ENCODE measurements around the gene KRT80.

KRT80 gene

DNA sequence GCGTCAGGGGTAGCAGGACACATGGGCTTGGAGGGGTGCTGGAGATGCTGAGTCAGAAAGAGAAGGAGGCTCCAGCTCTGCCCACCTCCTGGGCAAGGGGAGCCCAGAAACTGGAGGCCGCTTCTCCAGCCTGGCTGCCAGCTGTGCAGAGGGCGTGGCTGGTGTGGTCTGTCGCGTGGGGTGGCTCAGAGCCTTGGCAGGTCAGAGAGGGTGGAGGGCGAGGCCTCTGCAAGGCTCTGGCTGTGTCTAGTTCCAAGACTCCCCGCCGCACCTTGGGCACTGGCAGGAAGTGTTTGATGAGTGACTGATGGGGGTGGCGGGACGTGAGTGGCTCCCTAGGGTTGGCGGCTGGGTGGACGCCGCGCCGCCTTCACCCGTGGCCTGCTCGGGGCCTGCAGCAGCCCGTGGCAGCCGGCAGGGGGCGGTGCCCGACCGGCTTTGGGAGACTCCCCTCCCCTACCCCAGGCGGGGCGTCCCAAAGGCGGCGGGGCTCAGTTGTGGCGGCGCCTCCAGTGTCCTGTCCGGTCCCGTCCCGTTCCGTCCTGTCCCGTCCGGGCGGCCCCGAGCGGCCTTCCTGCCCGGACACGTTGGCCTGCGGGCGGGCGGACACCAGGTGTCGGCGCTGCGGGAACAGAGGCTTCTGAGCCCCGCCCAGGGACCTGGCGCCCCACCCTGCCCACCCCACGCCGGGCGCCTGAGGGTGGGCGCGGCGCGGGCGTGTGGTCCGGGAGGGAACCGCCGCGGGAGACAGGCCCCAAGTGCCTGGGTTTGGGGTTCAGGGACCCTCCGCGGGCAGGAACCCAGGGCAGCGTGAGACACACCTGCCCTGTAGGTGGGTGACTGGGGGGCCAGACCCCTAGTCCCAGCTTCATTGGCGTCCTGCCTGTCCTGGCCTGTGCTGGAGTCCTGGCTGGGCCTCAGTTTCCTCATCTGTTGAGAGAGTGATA, 39.7 kb downstream of the KRT80 start:
- H3K4me3 ChIP-seq (ENCODE audit: low read length): peak overlapping the region; percentile 60
- H3K4me2 ChIP-seq (ENCODE audit: low read length): peak overlapping the region; percentile 74
- H3K4me1 ChIP-seq (ENCODE audit: control insufficient read depth, insufficient read depth, low read length): peaks cover 58% of the 10 kb centered on the region
- H3K9me3 ChIP-seq (replicated peaks; ENCODE audit: low read length): no peaks in the 10 kb centered on the region
- no peaks in the 10 kb centered on the region for H3K27me3 ChIP-seq (ENCODE audit: control insufficient read depth, insufficient read depth, low read length)
- peak overlapping the region; percentile 78 for H3K9ac ChIP-seq (ENCODE audit: low read depth, low read length)
- no peaks in the 10 kb centered on the region for H3K36me3 ChIP-seq (ENCODE audit: insufficient read depth, low read length)

DNA sequence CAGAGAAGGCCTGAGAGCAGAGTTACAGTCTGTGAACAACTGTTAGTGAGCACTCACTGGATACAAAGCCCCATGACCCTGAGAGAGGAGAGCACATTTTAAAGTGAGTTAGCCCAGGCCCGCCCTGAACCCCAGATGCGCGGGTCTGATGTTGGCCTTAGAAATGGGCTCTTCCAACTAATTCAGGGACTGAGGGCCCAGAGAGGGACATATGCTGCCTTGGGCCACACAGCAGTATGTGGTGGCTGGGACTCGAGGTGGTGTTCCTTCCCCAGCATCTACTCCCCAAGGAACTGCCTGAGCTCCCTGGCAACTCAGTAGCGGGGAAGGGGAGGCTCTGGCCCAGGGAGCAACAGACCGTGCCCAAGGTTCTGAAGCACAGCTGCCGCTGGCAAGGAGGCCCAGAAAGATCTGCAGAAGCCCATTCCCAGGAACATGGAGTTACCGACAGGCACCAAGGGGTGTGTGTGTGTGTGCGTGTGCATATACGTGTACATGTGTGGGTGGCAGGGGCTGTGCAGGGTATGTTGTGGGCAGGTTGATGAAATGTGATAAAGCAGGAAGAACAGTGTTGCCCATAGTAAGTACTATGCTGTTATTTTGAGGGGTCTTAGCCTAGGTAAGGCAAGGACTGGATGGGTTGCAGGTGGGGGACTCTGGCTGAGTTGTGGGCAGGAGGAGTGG, 40.5 kb downstream of the KRT80 start:
- Histone ChIP-seq H3K9me3 (replicated peaks; ENCODE audit: low read length) (no peaks in the 10 kb centered on the region), H3K4me1 (ENCODE audit: control insufficient read depth, insufficient read depth, low read length) (peaks cover 63% of the 10 kb centered on the region), H3K36me3 (ENCODE audit: insufficient read depth, low read length) (no peaks in the 10 kb centered on the region), H3K27me3 (ENCODE audit: control insufficient read depth, insufficient read depth, low read length) (no peaks in the 10 kb centered on the region), H3K9ac (ENCODE audit: low read depth, low read length) (peak overlapping the region; percentile 78), H3K4me3 (ENCODE audit: low read length) (no peak overlapping the region), H3K4me2 (ENCODE audit: low read length) (no peak overlapping the region)

DNA sequence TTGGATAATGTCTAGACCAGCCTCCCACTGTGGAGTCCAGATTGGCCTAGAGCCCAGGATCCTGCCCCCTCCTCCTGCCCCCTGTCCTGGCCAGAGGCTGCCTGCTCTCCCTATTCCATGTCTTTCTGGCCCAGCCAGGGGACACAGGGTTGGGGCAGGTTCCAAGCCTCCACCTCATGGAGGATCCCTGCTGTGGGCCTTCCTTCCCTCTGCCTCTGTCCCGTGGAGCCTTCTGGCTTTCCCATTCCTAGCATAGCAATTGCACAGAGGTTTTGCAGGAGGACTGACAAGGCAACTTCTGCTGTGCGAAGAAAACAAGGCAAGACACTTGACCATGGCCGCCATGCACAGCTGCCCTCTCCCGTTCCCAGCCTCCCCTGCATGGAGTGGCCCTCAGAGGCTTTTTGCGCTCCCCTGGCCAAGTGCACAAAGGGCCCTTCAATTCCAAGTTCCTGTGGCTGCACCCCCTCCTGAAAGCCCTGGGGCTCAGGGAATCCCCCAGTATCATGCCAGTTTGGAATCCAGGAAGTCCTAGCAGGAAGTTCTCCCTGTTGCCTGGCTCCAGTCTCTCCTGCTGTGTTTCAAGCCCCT, 42.1 kb downstream of the KRT80 start:
- no peaks in the 10 kb centered on the region for H3K9me3 ChIP-seq (replicated peaks; ENCODE audit: low read length)
- H3K9ac ChIP-seq (ENCODE audit: low read depth, low read length): peak overlapping the region; percentile 81
- H3K27me3 ChIP-seq (ENCODE audit: control insufficient read depth, insufficient read depth, low read length): no peaks in the 10 kb centered on the region
- H3K4me3 ChIP-seq (ENCODE audit: low read length): no peak overlapping the region
- peaks cover 77% of the 10 kb centered on the region for H3K4me1 ChIP-seq (ENCODE audit: control insufficient read depth, insufficient read depth, low read length)
- no peaks in the 10 kb centered on the region for H3K36me3 ChIP-seq (ENCODE audit: insufficient read depth, low read length)
- H3K4me2 ChIP-seq (ENCODE audit: low read length): no peak overlapping the region

DNA sequence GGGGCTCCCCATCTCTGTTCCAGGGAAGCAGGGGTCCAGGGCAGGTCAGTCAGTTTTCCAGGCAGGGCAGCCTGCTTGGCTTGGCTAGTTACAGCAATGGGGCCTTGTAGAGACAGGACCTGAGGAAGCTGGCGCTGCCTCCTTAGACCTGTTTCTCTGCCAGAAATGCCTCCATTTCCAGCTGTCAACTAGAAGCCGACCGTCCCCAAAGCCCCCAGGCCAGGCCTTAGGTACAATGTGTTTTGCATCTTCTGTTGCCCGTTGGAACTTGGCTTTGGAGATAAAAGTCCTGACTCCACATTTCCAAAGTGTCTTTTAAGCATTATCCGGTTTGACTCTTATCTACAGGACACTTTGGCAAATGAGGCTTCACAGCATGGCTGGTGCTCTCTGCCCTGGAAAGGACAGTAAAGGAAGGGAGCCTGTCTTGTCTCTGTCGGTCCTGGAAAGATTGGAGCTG, 42.6 kb downstream of the KRT80 start:
- Histone ChIP-seq H3K9ac (ENCODE audit: low read depth, low read length) (peak overlapping the region; percentile 81), H3K4me2 (ENCODE audit: low read length) (no peak overlapping the region), H3K36me3 (ENCODE audit: insufficient read depth, low read length) (no peaks in the 10 kb centered on the region), H3K4me3 (ENCODE audit: low read length) (no peak overlapping the region), H3K27me3 (ENCODE audit: control insufficient read depth, insufficient read depth, low read length) (no peaks in the 10 kb centered on the region), H3K9me3 (replicated peaks; ENCODE audit: low read length) (no peaks in the 10 kb centered on the region), H3K4me1 (ENCODE audit: control insufficient read depth, insufficient read depth, low read length) (peaks cover 82% of the 10 kb centered on the region)

DNA sequence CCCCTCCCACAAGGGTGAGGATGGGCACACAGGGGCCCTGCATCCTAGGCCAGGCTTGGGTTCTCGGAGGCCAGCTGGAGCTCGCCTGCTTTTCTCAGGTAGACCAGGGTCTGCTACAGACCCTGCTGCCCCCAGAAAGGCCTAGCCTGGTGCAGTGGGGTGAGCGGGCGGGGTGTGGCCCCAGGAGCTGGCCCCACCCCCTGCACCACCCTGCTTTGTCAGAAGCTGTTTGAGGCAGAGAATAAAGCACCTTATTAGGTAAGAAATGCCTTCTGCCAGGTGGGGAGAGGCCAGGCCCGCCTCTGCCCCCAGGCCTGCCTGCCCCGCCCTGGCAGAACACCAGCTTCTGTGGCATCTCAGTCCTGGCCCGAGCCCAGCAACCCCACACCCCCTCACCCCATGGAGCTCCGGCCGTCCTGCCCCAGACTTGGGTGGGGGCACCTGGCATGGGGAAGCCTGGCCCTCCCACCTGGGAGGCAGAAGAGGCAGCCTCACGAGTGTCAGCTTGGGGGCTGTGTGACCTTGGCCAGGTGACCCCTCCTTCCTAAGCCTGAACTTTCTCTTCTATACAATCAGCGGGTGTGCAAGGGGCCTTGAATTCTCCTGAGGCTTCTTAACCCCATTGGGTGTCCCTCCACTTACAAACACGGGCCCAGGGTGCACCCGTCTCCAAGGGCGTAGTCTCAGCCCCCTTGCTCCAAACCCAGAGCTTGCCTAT, 43.2 kb downstream of the KRT80 start:
- no peak overlapping the region for H3K4me2 ChIP-seq (ENCODE audit: low read length)
- H3K36me3 ChIP-seq (ENCODE audit: insufficient read depth, low read length): no peaks in the 10 kb centered on the region
- peak overlapping the region; percentile 81 for H3K9ac ChIP-seq (ENCODE audit: low read depth, low read length)
- no peak overlapping the region for H3K4me3 ChIP-seq (ENCODE audit: low read length)
- no peaks in the 10 kb centered on the region for H3K9me3 ChIP-seq (replicated peaks; ENCODE audit: low read length)
- no peaks in the 10 kb centered on the region for H3K27me3 ChIP-seq (ENCODE audit: control insufficient read depth, insufficient read depth, low read length)
- peaks cover 88% of the 10 kb centered on the region for H3K4me1 ChIP-seq (ENCODE audit: control insufficient read depth, insufficient read depth, low read length)

DNA sequence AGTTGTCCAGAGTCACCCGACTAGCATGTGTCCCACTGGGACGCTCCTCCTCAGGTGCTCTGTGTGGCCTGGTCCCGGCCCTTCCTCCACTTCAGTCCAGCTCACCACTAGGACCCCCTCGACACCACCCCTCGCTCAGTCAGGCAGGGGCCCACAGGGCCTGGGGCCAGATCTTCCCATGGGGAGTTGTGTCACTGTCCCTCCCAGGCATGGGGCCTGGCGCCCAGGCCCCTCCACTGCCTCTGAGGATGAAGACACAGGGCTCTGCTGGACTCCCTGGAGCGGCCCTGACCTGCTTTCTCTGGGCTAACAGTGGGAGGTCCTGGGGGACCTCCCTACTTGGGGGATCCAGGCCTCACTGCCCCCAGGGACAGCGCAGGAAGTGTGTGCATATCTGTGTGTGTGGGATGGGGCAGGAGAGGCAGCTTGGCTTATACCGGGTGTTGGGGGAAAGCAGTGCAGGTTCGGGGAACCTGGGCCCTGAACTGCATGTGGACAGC, 43.8 kb downstream of the KRT80 start:
- H3K9me3 ChIP-seq (replicated peaks; ENCODE audit: low read length): no peaks in the 10 kb centered on the region
- H3K27me3 ChIP-seq (ENCODE audit: control insufficient read depth, insufficient read depth, low read length): no peaks in the 10 kb centered on the region
- H3K4me1 ChIP-seq (ENCODE audit: control insufficient read depth, insufficient read depth, low read length): peaks cover 88% of the 10 kb centered on the region
- H3K4me2 ChIP-seq (ENCODE audit: low read length): peak overlapping the region; percentile 14
- H3K4me3 ChIP-seq (ENCODE audit: low read length): peak overlapping the region; percentile 0
- H3K36me3 ChIP-seq (ENCODE audit: insufficient read depth, low read length): no peaks in the 10 kb centered on the region
- peak overlapping the region; percentile 81 for H3K9ac ChIP-seq (ENCODE audit: low read depth, low read length)

DNA sequence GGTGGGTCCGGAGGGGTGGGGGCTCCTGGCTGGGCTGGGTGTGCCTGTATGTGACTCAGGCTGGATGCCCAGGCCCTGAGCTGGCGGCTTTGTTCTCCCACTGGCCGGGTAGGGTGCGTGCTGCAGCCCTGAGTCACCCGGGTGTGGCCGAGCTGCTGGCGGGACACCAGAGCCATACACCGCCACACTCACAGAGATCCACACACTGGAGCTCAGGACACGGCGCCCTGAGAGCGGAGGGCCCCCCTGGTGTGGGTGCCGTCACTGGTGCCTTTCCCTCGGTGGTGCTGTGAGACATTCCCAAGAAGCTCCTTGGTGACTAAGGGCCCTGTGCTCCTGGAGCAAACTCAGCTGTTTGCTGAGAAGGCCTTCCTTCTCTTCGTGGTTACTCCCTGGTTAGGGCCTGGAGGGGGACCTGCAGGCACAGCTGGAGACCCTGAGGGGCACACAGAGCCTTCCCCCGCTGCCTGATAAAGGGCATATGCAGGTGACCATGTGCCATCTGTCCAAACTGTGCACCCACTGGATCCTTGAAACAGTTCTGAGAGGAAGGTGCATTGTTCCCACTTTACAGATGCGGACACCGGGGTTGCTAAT, 44.3 kb downstream of the KRT80 start:
- Histone ChIP-seq H3K9me3 (replicated peaks; ENCODE audit: low read length) (no peaks in the 10 kb centered on the region), H3K9ac (ENCODE audit: low read depth, low read length) (peak overlapping the region; percentile 94), H3K4me2 (ENCODE audit: low read length) (peak overlapping the region; percentile 14), H3K27me3 (ENCODE audit: control insufficient read depth, insufficient read depth, low read length) (no peaks in the 10 kb centered on the region), H3K4me3 (ENCODE audit: low read length) (peak overlapping the region; percentile 0), H3K4me1 (ENCODE audit: control insufficient read depth, insufficient read depth, low read length) (peaks cover 83% of the 10 kb centered on the region), H3K36me3 (ENCODE audit: insufficient read depth, low read length) (no peaks in the 10 kb centered on the region)

DNA sequence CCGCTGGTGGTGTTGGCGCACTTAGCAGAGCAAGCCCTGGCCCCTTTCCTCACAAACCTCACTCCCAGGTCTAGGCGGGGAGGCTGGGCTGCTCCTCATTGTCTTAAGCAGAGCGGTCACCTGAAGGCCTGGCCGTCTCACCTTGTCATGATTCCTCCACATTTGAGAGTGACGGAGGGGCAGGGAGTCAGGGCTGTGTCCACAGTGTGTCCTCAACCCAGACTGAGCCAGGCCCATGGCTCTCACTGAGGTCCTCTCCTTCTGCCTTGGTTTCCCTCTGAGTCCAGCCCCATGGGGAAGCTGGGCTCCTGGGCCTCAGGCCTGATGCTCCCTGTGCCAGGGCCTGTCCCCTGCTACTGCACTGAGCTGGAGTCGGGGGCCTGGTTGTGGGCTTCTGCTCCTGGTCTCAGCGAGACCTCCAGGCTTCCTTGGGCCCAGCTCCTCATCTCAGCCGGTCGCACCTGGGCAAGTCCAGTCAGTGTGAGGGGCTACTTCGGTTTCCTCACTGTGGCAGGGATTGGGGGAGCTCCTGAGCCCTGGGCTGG, 44.9 kb downstream of the KRT80 start:
- Histone ChIP-seq H3K4me2 (ENCODE audit: low read length) (peak overlapping the region; percentile 66), H3K9ac (ENCODE audit: low read depth, low read length) (peak overlapping the region; percentile 94), H3K27me3 (ENCODE audit: control insufficient read depth, insufficient read depth, low read length) (no peaks in the 10 kb centered on the region), H3K9me3 (replicated peaks; ENCODE audit: low read length) (no peaks in the 10 kb centered on the region), H3K36me3 (ENCODE audit: insufficient read depth, low read length) (no peaks in the 10 kb centered on the region), H3K4me1 (ENCODE audit: control insufficient read depth, insufficient read depth, low read length) (peaks cover 77% of the 10 kb centered on the region), H3K4me3 (ENCODE audit: low read length) (peak overlapping the region; percentile 42)

DNA sequence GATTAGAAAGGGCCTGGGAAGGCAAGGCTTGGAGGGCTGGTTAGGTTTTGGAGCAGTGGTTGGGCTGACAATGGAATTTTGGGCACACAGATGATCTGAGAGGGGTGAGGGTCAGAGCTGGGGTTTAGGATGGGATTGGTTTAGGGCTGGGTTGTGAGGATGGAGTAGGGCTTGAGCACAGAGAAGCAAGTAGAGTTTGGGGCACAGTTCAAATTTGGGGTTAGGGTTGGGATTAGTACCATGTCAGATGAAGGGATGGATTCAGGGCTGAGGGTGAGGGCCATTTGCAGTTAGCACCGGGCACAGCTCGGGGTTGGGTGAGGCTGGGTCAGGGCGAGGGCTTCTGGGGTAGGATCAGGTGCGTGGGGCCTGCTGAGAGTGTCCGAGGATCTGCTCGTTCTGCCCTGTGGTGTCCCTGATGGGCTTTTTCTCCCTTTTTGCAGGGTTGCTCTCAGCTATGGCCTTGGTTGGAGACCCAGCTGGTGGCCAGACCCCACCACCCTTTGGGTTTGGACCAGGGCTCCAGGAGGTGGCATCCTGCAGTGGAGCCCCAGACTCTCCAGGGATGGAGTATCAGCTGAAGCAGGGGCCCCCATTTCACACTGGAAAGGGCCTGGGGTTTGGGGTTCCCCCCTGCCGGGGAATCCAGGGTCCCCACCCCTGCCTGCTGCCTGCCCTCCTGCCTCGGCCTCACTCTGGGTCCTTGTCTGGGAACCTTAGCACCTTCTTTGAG, 45.6 kb downstream of the KRT80 start:
- no peaks in the 10 kb centered on the region for H3K27me3 ChIP-seq (ENCODE audit: control insufficient read depth, insufficient read depth, low read length)
- peak overlapping the region; percentile 94 for H3K9ac ChIP-seq (ENCODE audit: low read depth, low read length)
- no peak overlapping the region for H3K4me3 ChIP-seq (ENCODE audit: low read length)
- H3K4me1 ChIP-seq (ENCODE audit: control insufficient read depth, insufficient read depth, low read length): peaks cover 70% of the 10 kb centered on the region
- H3K9me3 ChIP-seq (replicated peaks; ENCODE audit: low read length): no peaks in the 10 kb centered on the region
- H3K36me3 ChIP-seq (ENCODE audit: insufficient read depth, low read length): no peaks in the 10 kb centered on the region
- H3K4me2 ChIP-seq (ENCODE audit: low read length): peak overlapping the region; percentile 66
